ENCODE results near the gene FERMT2. TPM values are rescaled to one million over a fixed set of nuclear protein-coding genes. Genes with fewer than 3 reads are reported as not detected.

FERMT2 gene
- polyA plus RNA-seq, 1 experiment, result 275 TPM

- H3K36me3 ChIP-seq (ENCODE audit: control insufficient read depth, insufficient read depth, low read length), result no peaks in the 10 kb centered on the region
- no peak for TF ChIP-seq CTCF (IDR thresholded peaks at IDR 0.05; ENCODE audit: insufficient read depth, low read depth, low read length)
- POLR2A ChIA-PET, result no interaction called here
- CTCF ChIA-PET, result no interaction called here
- H3K27me3 ChIP-seq (ENCODE audit: control insufficient read depth, insufficient read depth, low read length), result no peaks in the 10 kb centered on the region
- no peak overlapping the region for H3K4me3 ChIP-seq (ENCODE audit: low read depth, low read length)
- no peak for DNase-seq (ENCODE audit: low read depth)
Measured at GRCh38 chr14:52937306-52937705, 13.5 kb downstream of the FERMT2 start.

- DNase-seq (ENCODE audit: low read depth), result no peak
- no peak for TF ChIP-seq CTCF (IDR thresholded peaks at IDR 0.05; ENCODE audit: insufficient read depth, low read depth, low read length)
- no peaks in the 10 kb centered on the region for H3K27me3 ChIP-seq (ENCODE audit: control insufficient read depth, insufficient read depth, low read length)
- POLR2A ChIA-PET, result interaction anchor here (0.6 kb wide), 1 partner anchor 9 kb away, joined by 4 read pairs; no protein-coding TSS in a partner anchor
- H3K36me3 ChIP-seq (ENCODE audit: control insufficient read depth, insufficient read depth, low read length), result no peaks in the 10 kb centered on the region
- no peak overlapping the region for H3K4me3 ChIP-seq (ENCODE audit: low read depth, low read length)
- CTCF ChIA-PET, result no interaction called here
Measured at GRCh38 chr14:52936437-52936836, 14.4 kb downstream of the FERMT2 start.

GRCh38 chr14:52935833-52936232 lies 15.0 kb downstream of the FERMT2 start:
- ChIA-PET CTCF (interaction anchor here (1.2 to 1.4 kb wide), 2 partner anchors 10 to 17 kb away, joined by 3 read pairs; no protein-coding TSS in a partner anchor), POLR2A (no interaction called here)
- no peak for DNase-seq (ENCODE audit: low read depth)
- Histone ChIP-seq H3K36me3 (ENCODE audit: control insufficient read depth, insufficient read depth, low read length) (no peaks in the 10 kb centered on the region), H3K27me3 (ENCODE audit: control insufficient read depth, insufficient read depth, low read length) (no peaks in the 10 kb centered on the region), H3K4me3 (ENCODE audit: low read depth, low read length) (no peak overlapping the region)
- TF ChIP-seq CTCF (IDR thresholded peaks at IDR 0.05; ENCODE audit: insufficient read depth, low read depth, low read length), result no peak

GRCh38 chr14:52934762-52935161 lies 16.1 kb downstream of the FERMT2 start:
- Histone ChIP-seq H3K36me3 (ENCODE audit: control insufficient read depth, insufficient read depth, low read length) (no peaks in the 10 kb centered on the region), H3K27me3 (ENCODE audit: control insufficient read depth, insufficient read depth, low read length) (no peaks in the 10 kb centered on the region), H3K4me3 (ENCODE audit: low read depth, low read length) (no peak overlapping the region)
- no peak for TF ChIP-seq CTCF (IDR thresholded peaks at IDR 0.05; ENCODE audit: insufficient read depth, low read depth, low read length)
- ChIA-PET POLR2A (no interaction called here), CTCF (interaction anchor here (0.6 to 1.4 kb wide), 5 partner anchors 8 to 151 kb away, joined by 3 read pairs; no protein-coding TSS in a partner anchor)
- DNase-seq (ENCODE audit: low read depth), result no peak

GRCh38 chr14:52929192-52929807 lies 21.6 kb downstream of the FERMT2 start:
- ChIA-PET CTCF (no interaction called here), POLR2A (no interaction called here)
- H3K4me3 ChIP-seq (ENCODE audit: low read depth, low read length), result no peak overlapping the region
- TF ChIP-seq CTCF (IDR thresholded peaks at IDR 0.05; ENCODE audit: insufficient read depth, low read depth, low read length), result no peak
- H3K27me3 ChIP-seq (ENCODE audit: control insufficient read depth, insufficient read depth, low read length), result no peaks in the 10 kb centered on the region
- no peak for DNase-seq (ENCODE audit: low read depth)
- H3K36me3 ChIP-seq (ENCODE audit: control insufficient read depth, insufficient read depth, low read length), result no peaks in the 10 kb centered on the region
